Gastroesophageal sphincter (tissue), 3 donors: ENCODE data around the gene YJU2.

Source experiments
- POLR2A ChIP-seq, 2 donors: fragments of 450-650 bp; IDR thresholded peaks; one replicate each; pipeline ENCODE4 v1.6.1; 2017; ENCODE audit warnings: antibody characterized with exemption in 2 of 2, mild to moderate bottlenecking in 2 of 2, moderate library complexity in 1 of 2
- TF ChIP-seq, protein P1 (sequence below), 4 experiments: fragments of 200-600 bp in 2 of 4; fragments of 450-650 bp in 2 of 4; sonication (generic) in 1 of 4; IDR thresholded peaks; one replicate each; pipeline ENCODE4 v1.5.1; 2017 to 2019; ENCODE audit warnings: antibody characterized with exemption in 4 of 4, mild to moderate bottlenecking in 2 of 4, moderate library complexity in 2 of 4

DNA sequence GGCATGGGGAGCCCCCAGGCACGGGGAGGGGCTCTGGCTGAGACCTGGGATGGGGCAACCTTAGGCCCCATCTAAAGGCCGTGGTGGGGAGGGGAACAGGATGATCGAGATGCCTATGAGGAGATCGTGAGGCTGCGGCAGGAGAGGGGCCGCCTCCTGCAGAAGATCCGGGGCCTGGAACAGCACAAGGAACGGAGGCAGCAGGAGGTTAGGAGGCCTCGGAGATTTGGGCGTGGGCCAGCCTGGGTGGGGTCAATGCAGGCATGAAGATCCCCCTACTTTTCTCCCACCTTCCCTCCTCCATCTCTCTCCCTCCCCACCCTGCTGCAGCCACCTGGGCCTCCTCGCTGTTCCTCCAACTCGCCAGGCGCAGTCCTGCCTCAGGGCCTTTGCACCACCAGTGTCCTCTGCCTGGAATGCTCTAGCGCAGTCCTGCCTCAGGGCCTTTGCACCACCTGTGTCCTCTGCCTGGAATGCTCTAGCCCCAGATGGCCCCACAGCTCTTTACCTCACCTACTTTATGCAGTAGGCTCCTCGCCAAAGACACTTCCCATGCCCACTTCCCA is 36.6 kb upstream of the YJU2 start:
- TF ChIP-seq, protein P1, sequence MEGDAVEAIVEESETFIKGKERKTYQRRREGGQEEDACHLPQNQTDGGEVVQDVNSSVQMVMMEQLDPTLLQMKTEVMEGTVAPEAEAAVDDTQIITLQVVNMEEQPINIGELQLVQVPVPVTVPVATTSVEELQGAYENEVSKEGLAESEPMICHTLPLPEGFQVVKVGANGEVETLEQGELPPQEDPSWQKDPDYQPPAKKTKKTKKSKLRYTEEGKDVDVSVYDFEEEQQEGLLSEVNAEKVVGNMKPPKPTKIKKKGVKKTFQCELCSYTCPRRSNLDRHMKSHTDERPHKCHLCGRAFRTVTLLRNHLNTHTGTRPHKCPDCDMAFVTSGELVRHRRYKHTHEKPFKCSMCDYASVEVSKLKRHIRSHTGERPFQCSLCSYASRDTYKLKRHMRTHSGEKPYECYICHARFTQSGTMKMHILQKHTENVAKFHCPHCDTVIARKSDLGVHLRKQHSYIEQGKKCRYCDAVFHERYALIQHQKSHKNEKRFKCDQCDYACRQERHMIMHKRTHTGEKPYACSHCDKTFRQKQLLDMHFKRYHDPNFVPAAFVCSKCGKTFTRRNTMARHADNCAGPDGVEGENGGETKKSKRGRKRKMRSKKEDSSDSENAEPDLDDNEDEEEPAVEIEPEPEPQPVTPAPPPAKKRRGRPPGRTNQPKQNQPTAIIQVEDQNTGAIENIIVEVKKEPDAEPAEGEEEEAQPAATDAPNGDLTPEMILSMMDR (IDR thresholded peaks at IDR 0.05) = no peak
- TF ChIP-seq POLR2A (IDR thresholded peaks at IDR 0.05) = no peak
